Heart left ventricle (tissue), 16 donors: Measurements from ENCODE around the gene PI4KB. TPM values are rescaled to one million over a fixed set of nuclear protein-coding genes. Genes with fewer than 3 reads are reported as not detected.

Experiments used
- ATAC-seq, 4 donors: fragments of 200-7000 bp; cut with Tn5 transposase; one replicate each; pipeline ENCODE4 v1.9.1; 2020 to 2022; ENCODE audit warnings: moderate library complexity in 4 of 4, mild to moderate bottlenecking in 3 of 4, moderate number of reproducible peaks in 1 of 4
- DNase-seq, 5 donors: peaks; one replicate each; pipeline ENCODE4 v3.0.0-alpha.2; 2020
- H3K27ac ChIP-seq, 12 donors: fragments of 200-600 bp; sonication (generic) in 4 of 12; one replicate each; pipeline versions ENCODE4 v1.5.0 to v1.8.0; 2016 to 2022; ENCODE audit warnings: mild to moderate bottlenecking in 2 of 12
- H3K27me3 ChIP-seq, 9 donors: fragments of 200-600 bp; sonication (generic) in 2 of 9; one replicate each; pipeline versions ENCODE4 v1.5.1 to v1.8.0; 2016 to 2022; ENCODE audit warnings: mild to moderate bottlenecking in 3 of 9
- H3K36me3 ChIP-seq, 9 donors: fragments of 200-600 bp; sonication (generic) in 2 of 9; one replicate each; pipeline versions ENCODE4 v1.5.0 to v1.8.0; 2018 to 2022; ENCODE audit warnings: mild to moderate bottlenecking in 2 of 9
- H3K4me1 ChIP-seq, 12 donors: fragments of 200-600 bp; sonication (generic) in 4 of 12; one replicate each; pipeline versions ENCODE4 v1.5.0 to v1.8.0; 2016 to 2022; ENCODE audit warnings: mild to moderate bottlenecking in 3 of 12
- H3K4me3 ChIP-seq, 12 donors: fragments of 200-600 bp; sonication (generic) in 4 of 12; one replicate each; pipeline versions ENCODE4 v1.5.0 to v1.8.0; 2017 to 2022; ENCODE audit warnings: mild to moderate bottlenecking in 9 of 12, moderate library complexity in 4 of 12
- H3K9me3 ChIP-seq, 12 donors: fragments of 200-600 bp; sonication (generic) in 4 of 12; one replicate each; pipeline versions ENCODE4 v1.5.0 to v1.8.0; 2016 to 2022; ENCODE audit warnings: mild to moderate bottlenecking in 1 of 12
- CTCF ChIP-seq, 12 donors: fragments of 200-600 bp; sonication (generic) in 4 of 12; IDR thresholded peaks; one replicate each; pipeline versions ENCODE4 v1.5.0 to v1.8.0; 2018 to 2022; ENCODE audit warnings: antibody characterized with exemption in 12 of 12, mild to moderate bottlenecking in 5 of 12
- POLR2A ChIP-seq, 2 donors: fragments of 450-650 bp; IDR thresholded peaks; one replicate each; pipeline ENCODE4 v1.6.1; 2017; ENCODE audit warnings: antibody characterized with exemption in 2 of 2, mild to moderate bottlenecking in 2 of 2, moderate library complexity in 2 of 2
- WGBS, 4 donors: extraction: QIAGEN DNeasy Blood & Tissue Kit in 2 of 4; methylation state at CpG; one replicate each; pipeline versions ENCODE4 v1.1.5 to v1.1.7; 2013 to 2018; 5-methylcytosine and 5-hydroxymethylcytosine counted together
- intact Hi-C, 10 donors: fragments of 100-400 bp; cut with DNase I; formaldehyde crosslinking; loops; one replicate each; pipeline versions ENCODE4 v1.11.1 to v1.14.2; 2022
- polyA plus RNA-seq, 2 donors: library from polyadenylated mRNA; stranded (reverse); fragments of 200-250 nt; gene quantifications; one replicate each; pipeline ENCODE4 v1.2.3, GENCODE V29; 2013
- total RNA-seq, 9 donors: library from RNA; depleted of rRNA in 2 of 9; stranded (reverse); fragments of >200 nt in 2 of 9; fragmentation: NEBNext Ultra II Directional in 3 of 9; extraction: Animal tissue kit (Norgen Biotek cat#: 25700) in 3 of 9; gene quantifications; one replicate each; pipeline versions ENCODE4 v1.1.0 to v1.2.4, GENCODE V29; 2016 to 2023
- donor health status: ischemic (EF 13 %, LVEDD 7.1; RV severe dilation, severe dysfunction).
- donor health status: healthy with polysubstance abuse.
- donor health status: DM: no; HTN: yes; CAD: no.
- donor health status: DM: no; HTN: no; CAD: no.
- donor health status: ischemic (EF 25% LVEDD 6.9; RV normal size, moderate dysfunction).
- donor health status: ischemic (EF 25% LVEDD 5.7; RV mildly dilated, moderate dysfunction).
- donor health status: healthy.
- donor health status: DM: yes; HTN: yes; CAD: no.
- donor health status: ischemic (EF 35%, LVEDD 5.7; RV mildly dilated, moderate dysfunction).
- donor health status: nonischemic (EF 11% LVEDD 7.7; RV severe dilation, severe dysfunction).
- donor health status: DM: yes; HTN: yes; CAD: no.
- donor health status: PGD.
- donor health status: ischemic (EF 29% LVEDD 5.4; RV normal size, mild dysfunction).
- donor health status: nonischemic (EF 23%, LVEDD 6.1; RV moderate dilation, normal function).

Gene PI4KB
- total and polyA plus RNA-seq, 11 donors: 17.4 to 76.0 (median 41.4) TPM

- DNase-seq (no peak), ATAC-seq (no peak)
- peaks cover 0 to 26% (median 9%) of the 10 kb centered on the region in 12 donors for H3K4me1 ChIP-seq
- peak overlapping the region; percentile 55 to 95 (median 76) for H3K4me3 ChIP-seq
- no peaks in the 10 kb centered on the region for H3K27me3 ChIP-seq
- H3K36me3 ChIP-seq: peaks cover 0 to 49% (median 33%) of the 10 kb centered on the region in 9 donors
- 60 to 72% (median 63%) methylated on average over 7 of the region's 7 CpGs for WGBS, 4 donors
- intact Hi-C loops: loop anchor here in 5 of 10 donors (2.0 to 10.0 kb wide), 4 partner anchors 51 to 151 kb away; partner anchors contain the start of genes PSMB4 (in 5 of the 5), PIP5K1A (in 1 of the 5), VPS72 (in 1 of the 5) and ZNF687 (in 1 of the 5)
- H3K27ac ChIP-seq: peak overlapping the region in 11 of 12 donors; percentile 79 to 96 (median 90)
- TF ChIP-seq POLR2A (IDR thresholded peaks at IDR 0.05) (no peak), CTCF (IDR thresholded peaks at IDR 0.05) (no peak)
- H3K9me3 ChIP-seq: peaks cover 0 to 5% (median 0%) of the 10 kb centered on the region in 12 donors
Observed at GRCh38 chr1:151346082-151346768, 19.0 kb upstream of the PI4KB start.

- DNase-seq: no peak
- H3K4me1 ChIP-seq: peaks cover 0 to 34% (median 11%) of the 10 kb centered on the region in 12 donors
- no peak overlapping the region for H3K27ac ChIP-seq
- H3K36me3 ChIP-seq: peaks cover 0 to 49% (median 33%) of the 10 kb centered on the region in 9 donors
- WGBS, 4 donors: 74 to 84% (median 78%) methylated on average over 6 of the region's 6 CpGs
- no peak overlapping the region for H3K4me3 ChIP-seq
- ATAC-seq: no peak
- no peaks in the 10 kb centered on the region for H3K27me3 ChIP-seq
- TF ChIP-seq POLR2A (IDR thresholded peaks at IDR 0.05): no peak
- intact Hi-C loops: loop anchor here in 7 of 10 donors (2.0 to 10.0 kb wide), 5 partner anchors 42 to 149 kb away; partner anchors contain the start of genes PIP5K1A (in 5 of the 7), PSMB4 (in 2 of the 7) and VPS72 (in 1 of the 7)
- H3K9me3 ChIP-seq: no peaks in the 10 kb centered on the region
Observed at GRCh38 chr1:151344291-151344690, 17.1 kb upstream of the PI4KB start.

GRCh38 chr1:151343587-151343986, 16.4 kb upstream of the PI4KB start:
- Histone ChIP-seq H3K36me3 (peaks cover 0 to 49% (median 33%) of the 10 kb centered on the region in 9 donors), H3K27me3 (no peaks in the 10 kb centered on the region), H3K27ac (no peak overlapping the region), H3K4me3 (no peak overlapping the region), H3K4me1 (peaks cover 0 to 34% (median 11%) of the 10 kb centered on the region in 12 donors), H3K9me3 (no peaks in the 10 kb centered on the region)
- no peak for ATAC-seq
- TF ChIP-seq POLR2A (IDR thresholded peaks at IDR 0.05) (no peak), CTCF (IDR thresholded peaks at IDR 0.05) (no peak)
- WGBS, 4 donors: 75 to 86% (median 82%) methylated on average over 9 of the region's 9 CpGs
- no peak for DNase-seq
- intact Hi-C loops: loop anchor here in 6 of 10 donors (5.0 to 10.0 kb wide), 4 partner anchors 41 to 149 kb away; partner anchors contain the start of genes PIP5K1A (in 5 of the 6), PSMB4 (in 2 of the 6) and VPS72 (in 1 of the 6)

- peaks cover 0 to 49% (median 33%) of the 10 kb centered on the region in 9 donors for H3K36me3 ChIP-seq
- no peak for DNase-seq
- no peaks in the 10 kb centered on the region for H3K9me3 ChIP-seq
- no peak overlapping the region for H3K27ac ChIP-seq
- intact Hi-C loops: loop anchor here in 6 of 10 donors (5.0 to 10.0 kb wide), 4 partner anchors 40 to 148 kb away; partner anchors contain the start of genes PIP5K1A (in 5 of the 6), PSMB4 (in 2 of the 6) and VPS72 (in 1 of the 6)
- H3K27me3 ChIP-seq: no peaks in the 10 kb centered on the region
- TF ChIP-seq CTCF (IDR thresholded peaks at IDR 0.05): no peak
- no peak for TF ChIP-seq POLR2A (IDR thresholded peaks at IDR 0.05)
- no peak overlapping the region for H3K4me3 ChIP-seq
- peaks cover 0 to 30% (median 11%) of the 10 kb centered on the region in 12 donors for H3K4me1 ChIP-seq
- 82 to 92% (median 88%) methylated on average over 6 of the region's 6 CpGs for WGBS, 4 donors
- ATAC-seq: no peak
Observed at GRCh38 chr1:151342569-151342968, 15.4 kb upstream of the PI4KB start.
